Measurements from ENCODE around the gene HES4. TPM values are rescaled to one million over a fixed set of nuclear protein-coding genes. Genes with fewer than 3 reads are reported as not detected.
A peak's percentile ranks its signal among the peaks of the same experiment; 100 is the strongest.
"Not testable (repeated sequence)": the region's sequence is repeated elsewhere in the genome, so short reads cannot be mapped to it uniquely, and the experiment has no call there.

The HES4 gene
- total and polyA plus RNA-seq, 10 of the 15 experiments (the other 5 are each of a cell fraction or from before 2014, with no cell fraction given), result 0.44 to 1.7 (median 0.85) TPM; not detected in 5

- peak overlapping the region; percentile 20; the same call in 1 of the 2 replicates for H3K9ac ChIP-seq (ENCODE audit: control insufficient read depth, insufficient read depth, low read length)
- H3K4me2 ChIP-seq (ENCODE audit: control insufficient read depth, insufficient read depth), result peak overlapping the region; percentile 64
- H3K4me3 ChIP-seq; intact Hi-C loops (cut with micrococcal nuclease; ENCODE audit: unreplicated experiment); H4K20me1 ChIP-seq (ENCODE audit: control insufficient read depth, insufficient read depth); in situ Hi-C loops (cut with MboI); H3K36me3 ChIP-seq (ENCODE audit: control insufficient read depth in 2 of 2, insufficient read depth in 2 of 2, low read length in 1 of 2); H3K79me2 ChIP-seq (ENCODE audit: control insufficient read depth, insufficient read depth, low read length); DNase-seq (ENCODE audit: low read depth, low spot score); H3K27ac ChIP-seq (ENCODE audit: control insufficient read depth, insufficient read depth); H3K27me3 ChIP-seq (replicated peaks in 1 of 2; ENCODE audit: control insufficient read depth in 2 of 2, insufficient read depth in 2 of 2, low read length in 1 of 2); BruUV-seq (replicated peaks); H3K9me3 ChIP-seq (replicated peaks; ENCODE audit: control insufficient read depth, insufficient read depth, low read length); H2AFZ ChIP-seq (ENCODE audit: control insufficient read depth, low read depth, low read length): not testable (repeated sequence)
- ChIA-PET CTCF (interaction anchor here (0.6 to 4.0 kb wide), 10 partner anchors 9 to 341 kb away, joined by 3 to 83 read pairs (median 9); partner anchors contain the start of genes AGRN, ISG15 and PERM1), SMC1A (ENCODE audit: uncharacterized antibody, unreplicated experiment) (interaction anchor here (0.8 to 3.6 kb wide), 9 partner anchors 9 to 91 kb away, joined by 3 to 24 read pairs (median 4); partner anchors contain the start of gene ISG15), POLR2A (interaction anchor here (0.6 to 2.9 kb wide), 6 partner anchors 9 to 663 kb away, joined by 3 to 15 read pairs (median 5); partner anchors contain the start of gene ISG15), RAD21 (ENCODE audit: unreplicated experiment) (interaction anchor here (0.7 to 3.8 kb wide), 14 partner anchors 9 to 274 kb away, joined by 3 to 58 read pairs (median 7); partner anchors contain the start of genes AGRN and ISG15)
- ATAC-seq, result peak; percentile 9
- H3K4me1 ChIP-seq (ENCODE audit: control insufficient read depth, insufficient read depth, low read length), result peaks cover 21% of the 10 kb centered on the region
- WGBS (ENCODE audit: insufficient coverage, insufficient replicate concordance, low lambda C conversion rate, missing lambda C conversion rate), result 36% methylated on average over 7 of the region's 7 CpGs
- peak; percentile 78 for FAIRE-seq
- peak in 1 of 2 experiments; percentile 41; a peak in 1 of 4 replicates for TF ChIP-seq IKZF2 (IDR thresholded peaks at IDR 0.05)
- TF ChIP-seq RUNX3 (IDR thresholded peaks at IDR 0.05; ENCODE audit: low read length), result peak; percentile 27; the same call in 1 of the 2 replicates
- 0 out of 2 replicates have a peak, but pooled peaks have one; percentile 25 for TF ChIP-seq RELB (IDR thresholded peaks at IDR 0.05; ENCODE audit: low read depth)
- peak; percentile 89 for TF ChIP-seq HDGF (IDR thresholded peaks at IDR 0.05)
- peak; percentile 84 for TF ChIP-seq NBN (IDR thresholded peaks at IDR 0.05)
- TF ChIP-seq EGR1 (IDR thresholded peaks at IDR 0.05; ENCODE audit: borderline replicate concordance in 1 of 2, low read depth in 2 of 2, low read length in 2 of 2), result peak in 1 of 2 experiments; percentile 79; a peak in 1 of 3 replicates
- TF ChIP-seq BHLHE40 (IDR thresholded peaks at IDR 0.05; ENCODE audit: borderline replicate concordance in 1 of 2, low read depth in 2 of 2, low read length in 1 of 2), result peak; percentile 82 to 90; a peak in 3 of 4 replicates
- TF ChIP-seq IRF4 (IDR thresholded peaks at IDR 0.05; ENCODE audit: low read depth, low read length), result 0 out of 2 replicates have a peak, but pooled peaks have one; percentile 44
- TF ChIP-seq USF1 (IDR thresholded peaks at IDR 0.05; ENCODE audit: borderline replicate concordance, extremely low read length, insufficient read depth, low read depth, low read length), result peak; percentile 53
- peak; percentile 54 for TF ChIP-seq SP1 (IDR thresholded peaks at IDR 0.05; ENCODE audit: low read depth, low read length)
- TF ChIP-seq DPF2 (IDR thresholded peaks at IDR 0.05), result 0 out of 2 replicates have a peak, but pooled peaks have one; percentile 63
- peak; percentile 95 for TF ChIP-seq PAX5 (IDR thresholded peaks at IDR 0.05; ENCODE audit: borderline replicate concordance, low read depth, low read length)
- TF ChIP-seq BCL3 (IDR thresholded peaks at IDR 0.05; ENCODE audit: borderline replicate concordance, insufficient read depth, low read depth, low read length, poor library complexity, severe bottlenecking), result peak; percentile 50
- TF ChIP-seq MEF2A (IDR thresholded peaks at IDR 0.05; ENCODE audit: insufficient read depth, low read depth, low read length), result peak; percentile 93
- TF ChIP-seq MXI1 (IDR thresholded peaks at IDR 0.05; ENCODE audit: low read depth, low read length), result peak; percentile 32; the same call in 1 of the 2 replicates
- peak; percentile 92 for TF ChIP-seq MEF2B (IDR thresholded peaks at IDR 0.05; ENCODE audit: partially characterized antibody, poor library complexity, severe bottlenecking)
- TF ChIP-seq BCL11A (IDR thresholded peaks at IDR 0.05; ENCODE audit: low read depth, low read length), result 0 out of 2 replicates have a peak, but pooled peaks have one; percentile 10
- TF ChIP-seq LARP7 (IDR thresholded peaks at IDR 0.05), result 0 out of 2 replicates have a peak, but pooled peaks have one; percentile 39
- peak; percentile 26; the same call in 1 of the 2 replicates for TF ChIP-seq IKZF1 (conservative IDR thresholded peaks at IDR 0.05)
Measured at GRCh38 chr1:1030867-1031658, 31.2 kb upstream of the HES4 start.

Measured in GM12878 (cell line).